AG09319 (cell line): Measurements from ENCODE around the gene TMEM178B.
"Not testable (repeated sequence)": the region's sequence is repeated elsewhere in the genome, so short reads cannot be mapped to it uniquely, and the experiment has no call there.

ENCODE experiments used
- DNase-seq: peaks from one replicate; pipeline ENCODE4 v3.0.0-alpha.2; 2010; ENCODE audit warnings: low read depth; ENCODE audit errors: extremely low read depth
- TF ChIP-seq, protein P1 (sequence below): IDR thresholded peaks from 2 replicates; pipeline ENCODE4 v1.5.1; 2011; ENCODE audit warnings: low read depth, mild to moderate bottlenecking, inconsistent platforms, low read length, moderate library complexity

Gene TMEM178B

DNA sequence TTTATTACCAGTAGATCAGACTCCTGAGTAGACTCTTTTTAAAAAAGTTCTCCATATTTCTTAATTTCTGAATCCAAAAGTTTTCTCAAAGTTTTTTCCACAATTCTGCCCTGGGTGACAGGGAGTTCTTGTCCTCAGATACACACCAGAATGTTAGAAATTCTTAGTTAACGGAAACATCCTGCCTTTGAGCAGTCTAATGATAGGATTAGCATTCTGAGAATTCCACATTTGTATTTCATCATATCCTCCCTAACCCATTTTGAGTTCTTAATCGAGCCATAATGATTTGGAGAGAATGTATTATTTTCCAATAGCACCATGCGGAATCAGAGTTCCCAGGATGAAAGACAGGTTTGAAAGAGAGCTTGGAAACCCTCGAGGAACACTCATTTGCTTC is 30.2 kb upstream of the TMEM178B start:
- DNase-seq, result no peak
- TF ChIP-seq, protein P1, sequence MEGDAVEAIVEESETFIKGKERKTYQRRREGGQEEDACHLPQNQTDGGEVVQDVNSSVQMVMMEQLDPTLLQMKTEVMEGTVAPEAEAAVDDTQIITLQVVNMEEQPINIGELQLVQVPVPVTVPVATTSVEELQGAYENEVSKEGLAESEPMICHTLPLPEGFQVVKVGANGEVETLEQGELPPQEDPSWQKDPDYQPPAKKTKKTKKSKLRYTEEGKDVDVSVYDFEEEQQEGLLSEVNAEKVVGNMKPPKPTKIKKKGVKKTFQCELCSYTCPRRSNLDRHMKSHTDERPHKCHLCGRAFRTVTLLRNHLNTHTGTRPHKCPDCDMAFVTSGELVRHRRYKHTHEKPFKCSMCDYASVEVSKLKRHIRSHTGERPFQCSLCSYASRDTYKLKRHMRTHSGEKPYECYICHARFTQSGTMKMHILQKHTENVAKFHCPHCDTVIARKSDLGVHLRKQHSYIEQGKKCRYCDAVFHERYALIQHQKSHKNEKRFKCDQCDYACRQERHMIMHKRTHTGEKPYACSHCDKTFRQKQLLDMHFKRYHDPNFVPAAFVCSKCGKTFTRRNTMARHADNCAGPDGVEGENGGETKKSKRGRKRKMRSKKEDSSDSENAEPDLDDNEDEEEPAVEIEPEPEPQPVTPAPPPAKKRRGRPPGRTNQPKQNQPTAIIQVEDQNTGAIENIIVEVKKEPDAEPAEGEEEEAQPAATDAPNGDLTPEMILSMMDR, result no peak

DNA sequence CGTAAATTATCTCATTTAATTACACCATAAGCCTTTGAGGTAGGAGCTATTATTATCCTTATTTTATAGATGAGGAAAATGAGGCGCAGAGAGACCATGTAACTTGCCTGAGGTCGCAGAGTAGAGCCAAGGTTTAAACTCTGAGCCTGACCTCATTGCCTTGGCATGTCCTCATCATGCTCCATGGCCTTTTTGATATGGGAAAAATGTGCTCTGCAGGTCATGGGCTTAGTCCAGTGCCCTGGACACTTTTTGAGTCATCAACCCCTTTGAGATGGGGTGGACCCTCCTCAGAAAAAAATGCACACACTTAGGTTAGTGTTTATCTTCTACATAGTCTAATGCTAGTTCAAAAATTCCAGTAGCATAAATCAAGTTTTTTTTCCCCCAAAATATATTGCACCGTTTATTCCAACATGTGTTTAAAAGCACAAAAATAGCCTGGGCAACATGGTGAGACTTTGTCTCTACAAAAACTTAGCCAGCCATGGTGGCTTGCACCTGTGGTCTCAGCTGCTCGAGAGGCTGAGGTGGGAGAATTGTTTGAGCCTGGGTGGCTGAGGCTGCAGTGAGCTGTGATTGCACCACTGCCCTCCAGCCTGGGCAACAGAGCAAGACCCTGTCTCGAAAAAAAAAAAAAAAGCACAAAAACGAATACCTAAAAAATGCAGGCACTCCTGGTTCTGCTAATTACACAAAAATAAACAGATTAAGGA is 28.6 kb upstream of the TMEM178B start:
- DNase-seq, result no peak
- TF ChIP-seq, protein P1, result no peak

DNA sequence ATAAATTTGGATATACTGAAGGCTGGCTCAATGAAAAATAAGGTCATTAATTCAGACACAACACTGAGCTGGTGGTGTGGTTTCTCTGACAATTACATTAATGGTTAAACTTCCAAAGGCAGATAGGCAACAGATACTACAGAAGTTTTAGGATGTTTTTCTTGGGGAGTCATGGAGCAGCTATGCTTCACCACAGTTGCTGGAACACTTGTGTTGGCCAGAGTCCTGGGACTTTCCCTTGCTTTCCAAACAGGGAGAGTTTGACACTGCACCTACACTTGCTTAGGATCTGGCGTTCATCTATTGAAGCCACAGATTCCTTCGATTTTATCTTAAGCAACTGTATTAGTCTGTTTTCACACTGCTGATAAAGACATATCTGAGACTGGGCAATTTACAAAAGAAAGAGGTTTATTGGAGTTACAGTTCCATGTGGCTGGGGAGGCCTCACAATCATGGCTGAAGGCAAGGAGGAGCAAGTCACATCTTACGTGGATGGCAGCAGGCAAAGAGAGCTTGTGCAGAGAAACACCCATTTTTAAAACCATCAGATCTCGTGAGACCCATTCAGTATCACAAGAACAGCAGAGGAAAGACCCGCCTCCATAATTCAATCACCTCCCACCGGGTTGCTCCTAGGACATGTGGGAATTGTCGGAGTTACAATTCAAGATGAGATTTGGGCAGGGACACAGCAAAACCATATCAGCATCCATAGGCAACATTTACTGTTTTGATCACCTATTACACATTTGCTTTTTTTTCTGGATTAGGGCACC is 27.8 kb upstream of the TMEM178B start:
- TF ChIP-seq, protein P1, result no peak
- DNase-seq, result no peak

DNA sequence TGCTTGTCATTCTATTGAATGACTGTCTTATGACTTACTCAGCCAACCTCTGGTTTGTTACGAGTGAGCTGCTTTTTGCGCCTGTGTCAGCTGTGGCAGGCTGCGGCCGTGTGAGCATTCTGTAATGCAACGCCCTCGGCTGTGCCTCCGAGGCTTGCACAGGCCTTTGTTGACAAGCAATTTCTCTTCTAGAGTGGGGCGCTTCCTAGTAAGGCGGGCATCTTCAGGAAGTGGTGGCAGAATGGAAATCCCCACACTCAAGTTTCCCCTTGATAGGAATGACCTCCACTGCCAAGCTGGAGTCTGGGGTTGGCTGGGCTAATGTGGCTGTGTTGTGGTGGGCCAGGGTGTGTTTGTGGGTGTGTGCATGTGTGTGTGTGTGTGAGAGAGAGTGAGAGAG is 20.2 kb upstream of the TMEM178B start:
- TF ChIP-seq, protein P1, result no peak
- DNase-seq, result no peak

DNA sequence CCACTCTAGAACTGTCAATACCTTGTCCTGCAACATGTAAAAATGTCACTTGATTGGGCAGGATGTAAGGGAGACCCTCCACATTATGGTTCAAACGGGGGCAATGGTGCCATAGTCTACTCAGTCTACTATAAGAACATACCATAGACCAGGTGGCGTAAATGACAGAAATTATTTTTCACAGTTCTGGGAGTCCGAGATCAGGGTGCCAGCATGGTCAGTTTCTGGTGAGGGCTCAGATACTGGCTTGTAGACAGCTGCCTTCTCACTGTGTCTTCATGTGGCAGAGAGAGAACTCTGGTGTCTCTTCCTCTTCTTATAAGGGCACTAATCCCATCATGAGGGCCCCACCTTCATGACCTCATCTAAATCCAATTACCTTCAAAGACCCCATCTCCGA is 18.7 kb upstream of the TMEM178B start:
- TF ChIP-seq, protein P1, result no peak
- no peak for DNase-seq

DNA sequence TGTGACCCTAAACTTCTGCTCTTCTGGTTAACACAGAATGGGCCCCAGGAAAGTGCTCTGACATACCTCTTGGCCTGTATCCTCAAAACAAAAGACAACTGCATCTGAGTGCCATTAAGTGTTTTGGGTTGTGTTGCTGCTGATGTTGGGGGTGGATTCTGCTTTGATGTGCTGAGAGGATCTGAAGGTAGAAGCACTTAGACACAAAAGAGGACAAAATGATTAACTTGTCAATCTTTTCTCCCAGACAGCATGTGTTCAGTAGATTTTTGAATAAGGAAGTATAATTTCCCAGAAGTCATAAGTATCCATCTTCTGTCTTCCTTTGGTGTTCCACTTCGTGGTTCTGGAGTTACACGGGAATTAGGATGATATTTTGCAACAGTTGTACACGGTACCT is 16.1 kb upstream of the TMEM178B start:
- TF ChIP-seq, protein P1, result no peak
- DNase-seq, result no peak

DNA sequence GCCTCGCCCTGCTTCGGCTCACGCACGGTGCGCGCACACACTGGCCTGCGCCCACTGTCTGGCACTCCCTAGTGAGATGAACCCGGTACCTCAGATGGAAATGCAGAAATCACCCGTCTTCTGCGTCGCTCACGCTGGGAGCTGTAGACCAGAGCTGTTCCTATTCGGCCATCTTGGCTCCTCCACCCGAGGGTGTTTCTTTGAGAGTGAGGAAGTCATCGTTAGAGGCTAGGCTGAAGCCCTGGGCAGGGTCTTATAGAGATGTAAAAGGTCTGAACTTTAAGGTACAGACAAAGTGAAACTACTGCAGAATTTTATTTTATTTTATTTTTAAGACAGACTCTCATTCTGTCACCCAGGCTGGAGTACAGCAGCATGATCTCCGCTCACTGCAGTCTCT is 6.0 kb upstream of the TMEM178B start:
- DNase-seq, result not testable (repeated sequence)
